ENCODE results near the gene SF3A2. TPM values are rescaled to one million over a fixed set of nuclear protein-coding genes. Genes with fewer than 3 reads are reported as not detected.

SF3A2 gene
- total and polyA plus RNA-seq, 2 donors (not counting 3 experiments of a cell fraction or from before 2014, with no cell fraction given) = 21.5 to 164 TPM

DNA sequence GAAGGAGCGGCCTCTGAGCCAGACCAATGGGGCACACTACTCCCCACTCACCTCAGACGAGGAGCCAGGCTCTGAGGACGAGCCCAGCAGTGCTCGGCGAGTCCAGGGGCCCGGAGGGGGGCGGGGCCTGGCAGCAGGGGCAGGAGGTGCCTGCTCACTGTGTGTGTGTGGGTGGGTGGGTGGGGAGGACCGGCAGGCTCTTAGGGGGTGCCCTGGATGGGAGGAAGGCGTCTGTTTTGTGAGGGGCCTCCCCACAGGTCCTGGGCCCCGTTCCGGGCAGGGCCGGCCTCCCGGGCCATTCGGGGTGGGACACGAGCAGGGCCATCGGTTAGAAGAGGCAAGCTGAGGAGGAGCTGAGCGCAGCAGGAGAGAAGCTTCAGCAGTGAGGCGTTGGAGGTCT is 13.2 kb upstream of the SF3A2 start:
- no peaks in the 10 kb centered on the region for H4K20me1 ChIP-seq (replicated peaks; ENCODE audit: control insufficient read depth, extremely low read depth, insufficient read depth, low read length)
- TF ChIP-seq POLR2AphosphoS5 (IDR thresholded peaks at IDR 0.05; ENCODE audit: insufficient read depth, low read depth, low read length) = no peak
- no peak for TF ChIP-seq EZH2 (IDR thresholded peaks at IDR 0.05; ENCODE audit: borderline replicate concordance, low read depth, low read length, severe bottlenecking)
- TF ChIP-seq, protein P1, sequence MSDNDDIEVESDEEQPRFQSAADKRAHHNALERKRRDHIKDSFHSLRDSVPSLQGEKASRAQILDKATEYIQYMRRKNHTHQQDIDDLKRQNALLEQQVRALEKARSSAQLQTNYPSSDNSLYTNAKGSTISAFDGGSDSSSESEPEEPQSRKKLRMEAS (IDR thresholded peaks at IDR 0.05; ENCODE audit: insufficient read depth, insufficient read length) = no peak
- no peak overlapping the region for H3K4me3 ChIP-seq (replicated peaks in 1 of 3; ENCODE audit: insufficient read depth in 1 of 3, low read depth in 1 of 3, low read length in 3 of 3)
- DNase-seq (ENCODE audit: low read depth, low spot score) (no peak), FAIRE-seq (no peak)
- H2AFZ ChIP-seq (ENCODE audit: low read depth, low read length) = no peak overlapping the region
- no peaks in the 10 kb centered on the region for H3K4me1 ChIP-seq (ENCODE audit: control insufficient read depth, extremely low read depth, insufficient read depth, low read length)
- intact Hi-C loops (cut with micrococcal nuclease) = no loop called here
- H3K9me3 ChIP-seq (replicated peaks; ENCODE audit: control insufficient read depth, insufficient read depth, low read length) = no peaks in the 10 kb centered on the region
- no peak overlapping the region for H3K27ac ChIP-seq (ENCODE audit: insufficient read depth, low read depth, low read length)
- CTCF ChIA-PET = interaction anchor here (1.1 kb wide), 1 partner anchor 65 kb away, joined by 3 read pairs; no protein-coding TSS in a partner anchor
- H3K9me1 ChIP-seq (replicated peaks; ENCODE audit: control insufficient read depth, extremely low read depth, insufficient read depth, low read length) = no peaks in the 10 kb centered on the region
- H3K36me3 ChIP-seq (ENCODE audit: control insufficient read depth in 2 of 2, extremely low read depth in 1 of 2, insufficient read depth in 2 of 2, low read length in 2 of 2) = peaks cover 2 to 18% of the 10 kb centered on the region in 2 experiments
- POLR2A ChIA-PET = no interaction called here
- H3K4me2 ChIP-seq (ENCODE audit: insufficient read depth, low read length) = no peak overlapping the region
- no peaks in the 10 kb centered on the region for H3K79me2 ChIP-seq (ENCODE audit: control insufficient read depth, insufficient read depth, low read length)
- BruUV-seq (replicated peaks) = no TSS peak
- H3K9ac ChIP-seq (replicated peaks; ENCODE audit: extremely low read depth, insufficient read depth, low read length) = no peak overlapping the region
- dilution Hi-C loops (cut with MboI; ENCODE audit: extremely low pct_ligation_motif_present, low sequenced_read_pairs) = no loop called here
- H3K27me3 ChIP-seq (ENCODE audit: control insufficient read depth in 2 of 2, insufficient read depth in 2 of 2, low read length in 2 of 2) = no peaks in the 10 kb centered on the region

DNA sequence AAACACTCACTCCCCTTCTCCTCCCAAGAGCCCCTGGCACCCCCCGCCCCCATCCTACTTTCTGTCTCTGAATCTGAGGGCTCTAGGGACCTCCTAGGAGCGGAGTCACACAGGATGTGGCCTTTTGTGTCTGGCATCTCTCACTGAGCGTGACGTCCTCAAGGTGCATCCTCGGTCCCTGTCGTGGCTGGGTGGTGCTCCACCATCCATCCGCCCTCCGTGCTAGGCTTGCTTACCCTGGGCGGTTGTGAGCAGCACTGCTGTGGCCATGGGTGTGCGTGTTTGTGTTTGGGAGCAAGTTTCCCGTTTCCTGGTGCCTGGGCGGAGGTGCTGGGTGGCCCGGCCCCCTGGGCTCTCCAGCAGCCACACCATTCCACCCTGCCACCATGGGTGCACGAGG is 12.7 kb upstream of the SF3A2 start:
- dilution Hi-C loops (cut with MboI; ENCODE audit: extremely low pct_ligation_motif_present, low sequenced_read_pairs) (no loop called here), intact Hi-C loops (cut with micrococcal nuclease) (no loop called here)
- H3K79me2 ChIP-seq (ENCODE audit: control insufficient read depth, insufficient read depth, low read length) = no peaks in the 10 kb centered on the region
- no peak overlapping the region for H2AFZ ChIP-seq (ENCODE audit: low read depth, low read length)
- no peaks in the 10 kb centered on the region for H3K27me3 ChIP-seq (ENCODE audit: control insufficient read depth in 2 of 2, insufficient read depth in 2 of 2, low read length in 2 of 2)
- FAIRE-seq = no peak
- H3K9me1 ChIP-seq (replicated peaks; ENCODE audit: control insufficient read depth, extremely low read depth, insufficient read depth, low read length) = no peaks in the 10 kb centered on the region
- no peak for DNase-seq (ENCODE audit: low read depth, low spot score)
- H3K4me1 ChIP-seq (ENCODE audit: control insufficient read depth, extremely low read depth, insufficient read depth, low read length) = no peaks in the 10 kb centered on the region
- H3K27ac ChIP-seq (ENCODE audit: insufficient read depth, low read depth, low read length) = no peak overlapping the region
- no peaks in the 10 kb centered on the region for H4K20me1 ChIP-seq (replicated peaks; ENCODE audit: control insufficient read depth, extremely low read depth, insufficient read depth, low read length)
- H3K4me2 ChIP-seq (ENCODE audit: insufficient read depth, low read length) = no peak overlapping the region
- no peak overlapping the region for H3K9ac ChIP-seq (replicated peaks; ENCODE audit: extremely low read depth, insufficient read depth, low read length)
- H3K9me3 ChIP-seq (replicated peaks; ENCODE audit: control insufficient read depth, insufficient read depth, low read length) = no peaks in the 10 kb centered on the region
- CTCF ChIA-PET = interaction anchor here (1.1 kb wide), 1 partner anchor 66 kb away, joined by 3 read pairs; no protein-coding TSS in a partner anchor
- TF ChIP-seq EZH2 (IDR thresholded peaks at IDR 0.05; ENCODE audit: borderline replicate concordance, low read depth, low read length, severe bottlenecking) (no peak), POLR2A (IDR thresholded peaks at IDR 0.05; ENCODE audit: low read depth, low read length) (no peak), FOS (IDR thresholded peaks at IDR 0.05; ENCODE audit: borderline replicate concordance, insufficient read depth, low read length) (no peak), MYC (IDR thresholded peaks at IDR 0.05; ENCODE audit: low read depth, low read length) (no peak), POLR2AphosphoS5 (IDR thresholded peaks at IDR 0.05; ENCODE audit: insufficient read depth, low read depth, low read length) (no peak), GATA2 (IDR thresholded peaks at IDR 0.05; ENCODE audit: insufficient read depth, insufficient read length, low read depth, low read length) (no peak)
- TF ChIP-seq, protein P1 (IDR thresholded peaks at IDR 0.05; ENCODE audit: insufficient read depth, insufficient read length) = no peak
- no peak overlapping the region for H3K4me3 ChIP-seq (replicated peaks in 1 of 3; ENCODE audit: insufficient read depth in 1 of 3, low read depth in 1 of 3, low read length in 3 of 3)
- H3K36me3 ChIP-seq (ENCODE audit: control insufficient read depth in 2 of 2, extremely low read depth in 1 of 2, insufficient read depth in 2 of 2, low read length in 2 of 2) = peaks cover 2 to 22% of the 10 kb centered on the region in 2 experiments
- BruUV-seq (replicated peaks) = no TSS peak
- POLR2A ChIA-PET = no interaction called here

Data from endothelial cell of umbilical vein (primary cell).